Midbrain (tissue), 1 donor: ENCODE data around the gene COL4A2.
A peak's percentile ranks its signal among the peaks of the same experiment; 100 is the strongest.

ENCODE experiments used
- DNase-seq: peaks from one replicate; lab custom pipeline; 2025; lab: John Stamatoyannopoulos, UW

COL4A2 gene

GRCh38 chr13:110322126-110322827, 15.2 kb downstream of the COL4A2 start:
- DNase-seq: no peak

GRCh38 chr13:110322828-110323171, 15.7 kb downstream of the COL4A2 start:
- no peak for DNase-seq

GRCh38 chr13:110323172-110323891, 16.2 kb downstream of the COL4A2 start:
- no peak for DNase-seq

- DNase-seq: no peak
Measured at GRCh38 chr13:110324026-110324749, 17.1 kb downstream of the COL4A2 start.

GRCh38 chr13:110326263-110326904, 19.3 kb downstream of the COL4A2 start:
- DNase-seq: no peak

- no peak for DNase-seq
Measured at GRCh38 chr13:110327051-110327721, 20.1 kb downstream of the COL4A2 start.

GRCh38 chr13:110328573-110328972, 21.5 kb downstream of the COL4A2 start:
- no peak for DNase-seq

- no peak for DNase-seq
Measured at GRCh38 chr13:110329258-110329657, 22.2 kb downstream of the COL4A2 start.

GRCh38 chr13:110329798-110330461, 22.8 kb downstream of the COL4A2 start:
- DNase-seq: no peak

- DNase-seq: peak; percentile 15
Measured at GRCh38 chr13:110330491-110331011, 23.5 kb downstream of the COL4A2 start.

GRCh38 chr13:110331362-110331761, 24.3 kb downstream of the COL4A2 start:
- DNase-seq: no peak

- no peak for DNase-seq
Measured at GRCh38 chr13:110332750-110333149, 25.7 kb downstream of the COL4A2 start.

GRCh38 chr13:110333837-110334236, 26.8 kb downstream of the COL4A2 start:
- DNase-seq: no peak

- DNase-seq: no peak
Measured at GRCh38 chr13:110334256-110334655, 27.2 kb downstream of the COL4A2 start.

- no peak for DNase-seq
Measured at GRCh38 chr13:110334841-110335490, 27.9 kb downstream of the COL4A2 start.

- DNase-seq: no peak
Measured at GRCh38 chr13:110336108-110336507, 29.0 kb downstream of the COL4A2 start.

GRCh38 chr13:110336681-110337080, 29.6 kb downstream of the COL4A2 start:
- DNase-seq: no peak

GRCh38 chr13:110337247-110337646, 30.2 kb downstream of the COL4A2 start:
- no peak for DNase-seq

GRCh38 chr13:110338441-110339101, 31.5 kb downstream of the COL4A2 start:
- DNase-seq: no peak

- DNase-seq: no peak
Measured at GRCh38 chr13:110339263-110339662, 32.2 kb downstream of the COL4A2 start.
